Stimulated activated CD8-positive, alpha-beta memory T cell treated with anti-CD3 and anti-CD28 coated beads, Interleukin-15, amount 100 ng/mL, for 1 hour (primary cell): ENCODE results near the gene ZNF471.
A peak's percentile ranks its signal among the peaks of the same experiment; 100 is the strongest.

ENCODE experiments used
- DNase-seq: peaks from one replicate; pipeline ENCODE4 v3.0.0-alpha.2; 2020; ENCODE audit warnings: low read depth

The ZNF471 gene

GRCh38 chr19:56507446-56508289, at the start of gene ZNF471:
Gene ZNF471 (plus strand): TSS chr19:56507855. CDS start chr19:56511572, 3,717 bp downstream.
- peak; percentile 62 for DNase-seq

GRCh38 chr19:56474308-56474707, 33.3 kb upstream of the ZNF471 start:
- DNase-seq = no peak

GRCh38 chr19:56476093-56476492, 31.6 kb upstream of the ZNF471 start:
- DNase-seq = no peak

DNA sequence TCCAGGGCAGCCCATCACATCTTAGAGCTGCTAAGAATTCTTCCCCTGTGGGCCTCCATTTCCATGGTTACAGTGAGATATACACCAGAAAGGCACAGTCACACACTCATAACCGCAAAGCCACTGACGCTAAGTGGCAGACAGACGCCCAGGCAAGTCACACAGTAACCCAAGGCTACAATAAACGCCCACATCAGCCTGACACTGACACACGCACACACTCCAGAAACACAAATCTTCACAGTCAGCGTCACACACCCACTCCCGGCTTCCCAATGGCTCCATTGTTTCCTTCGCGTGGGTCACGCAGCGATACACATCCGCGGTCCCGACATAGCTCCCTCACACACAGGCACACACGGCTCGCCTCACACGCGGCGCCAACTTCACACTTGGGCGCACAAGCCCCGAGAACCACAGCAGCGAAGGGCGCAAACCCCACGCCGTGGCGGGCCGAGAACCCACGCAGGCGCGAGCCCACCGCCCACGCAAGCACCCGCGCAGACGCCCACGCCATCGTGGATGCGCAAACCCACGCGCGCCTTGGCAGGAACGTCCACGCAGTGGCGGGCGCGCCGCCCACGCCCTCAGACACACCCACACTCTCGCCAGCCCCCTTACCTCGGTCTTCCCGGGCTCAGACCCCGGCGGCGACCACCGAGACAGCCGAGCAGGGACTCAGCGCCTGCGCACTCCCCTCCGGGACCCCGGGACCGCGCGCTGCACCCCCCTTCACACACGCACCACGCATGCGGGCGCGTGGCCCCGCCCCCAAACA, 30.8 kb upstream of the ZNF471 start, which contains the start of gene ZNF667:
ZNF667 (minus strand) TSS at position 695 of the 778 bp plus-strand sequence. CDS start 14,975 bp downstream, outside the sequence.
- no peak for DNase-seq

- DNase-seq = peak; percentile 20
These were observed 30.0 kb upstream of the ZNF471 start for GRCh38 chr19:56477429-56478338.

- no peak for DNase-seq
These were observed 16.3 kb upstream of the ZNF471 start for GRCh38 chr19:56491399-56491798.

GRCh38 chr19:56504581-56504980, 3.1 kb upstream of the ZNF471 start:
- no peak for DNase-seq

GRCh38 chr19:56508290-56508778, 679 bp downstream of the ZNF471 start:
- no peak for DNase-seq

DNA sequence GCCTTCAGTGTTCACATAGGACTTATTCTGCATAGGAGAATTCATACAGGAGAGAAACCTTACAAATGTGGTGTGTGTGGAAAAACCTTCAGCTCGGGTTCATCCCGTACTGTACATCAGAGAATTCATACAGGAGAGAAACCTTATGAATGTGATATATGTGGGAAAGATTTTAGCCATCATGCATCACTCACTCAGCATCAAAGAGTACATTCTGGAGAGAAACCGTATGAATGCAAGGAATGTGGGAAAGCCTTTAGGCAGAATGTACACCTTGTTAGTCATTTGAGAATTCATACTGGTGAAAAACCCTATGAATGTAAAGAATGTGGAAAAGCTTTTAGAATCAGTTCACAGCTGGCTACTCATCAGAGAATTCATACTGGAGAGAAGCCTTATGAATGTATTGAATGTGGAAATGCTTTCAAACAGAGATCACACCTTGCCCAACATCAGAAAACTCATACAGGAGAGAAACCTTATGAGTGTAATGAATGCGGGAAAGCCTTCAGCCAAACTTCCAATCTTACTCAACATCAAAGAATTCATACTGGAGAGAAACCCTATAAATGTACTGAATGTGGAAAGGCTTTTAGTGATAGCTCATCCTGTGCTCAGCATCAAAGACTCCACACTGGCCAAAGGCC, 17.7 kb downstream of the ZNF471 start:
- no peak for DNase-seq

GRCh38 chr19:56537442-56537841, 29.8 kb downstream of the ZNF471 start:
- DNase-seq = no peak

DNA sequence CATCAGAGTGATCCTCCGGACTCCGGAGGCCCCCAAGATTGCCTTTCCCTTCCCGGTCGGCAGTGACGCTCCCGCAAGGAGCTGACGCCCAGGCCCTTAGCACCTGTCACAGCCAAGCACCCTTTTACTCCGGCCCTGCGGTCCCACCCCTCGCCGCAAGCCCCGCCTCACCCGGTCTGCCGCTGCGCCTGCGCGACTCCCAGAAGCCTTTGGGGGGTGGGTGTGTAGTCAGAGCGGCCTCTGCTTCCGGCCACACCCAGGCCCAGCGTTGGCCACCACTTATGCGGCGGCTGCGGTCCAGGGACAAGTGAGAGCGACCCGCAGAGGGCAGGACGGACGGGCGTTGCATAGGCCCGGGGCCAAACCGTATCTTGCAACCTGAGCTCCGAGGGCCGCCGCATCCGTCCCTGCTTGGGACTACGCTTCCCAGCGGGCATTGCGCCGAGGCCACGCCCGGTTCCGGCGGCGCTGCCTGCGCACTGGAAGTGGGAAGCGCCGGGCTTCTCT, 30.7 kb downstream of the ZNF471 start:
- peak; percentile 75 for DNase-seq

DNA sequence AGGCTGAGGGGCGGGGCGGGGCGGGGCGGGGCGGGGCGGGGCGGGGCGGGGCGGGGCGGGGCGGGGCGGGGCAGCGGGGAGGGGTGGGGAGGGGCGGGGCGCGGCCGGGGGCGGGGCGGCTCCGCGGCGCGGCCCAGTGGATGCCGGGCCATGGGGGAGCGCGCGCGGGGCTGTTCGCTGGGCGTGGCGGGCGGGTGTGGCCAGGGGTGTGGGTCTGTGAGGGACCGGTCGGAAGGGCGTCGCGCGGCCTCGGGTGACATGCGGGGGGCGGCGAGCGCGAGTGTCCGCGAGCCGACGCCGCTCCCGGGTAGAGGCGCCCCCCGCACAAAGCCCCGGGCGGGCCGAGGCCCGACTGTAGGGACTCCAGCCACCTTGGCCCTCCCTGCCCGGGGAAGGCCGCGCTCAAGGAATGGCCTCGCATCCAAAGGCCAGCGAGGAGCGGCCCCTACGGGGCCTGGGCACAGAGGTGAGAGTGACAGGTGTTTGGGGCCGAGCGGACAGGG, 31.2 kb downstream of the ZNF471 start, which contains the start of gene ZFP28:
ZFP28 (plus strand) TSS at position 188 of the 503 bp plus-strand sequence; CDS start at position 259, 71 bp downstream.
- peak; percentile 20 for DNase-seq

DNA sequence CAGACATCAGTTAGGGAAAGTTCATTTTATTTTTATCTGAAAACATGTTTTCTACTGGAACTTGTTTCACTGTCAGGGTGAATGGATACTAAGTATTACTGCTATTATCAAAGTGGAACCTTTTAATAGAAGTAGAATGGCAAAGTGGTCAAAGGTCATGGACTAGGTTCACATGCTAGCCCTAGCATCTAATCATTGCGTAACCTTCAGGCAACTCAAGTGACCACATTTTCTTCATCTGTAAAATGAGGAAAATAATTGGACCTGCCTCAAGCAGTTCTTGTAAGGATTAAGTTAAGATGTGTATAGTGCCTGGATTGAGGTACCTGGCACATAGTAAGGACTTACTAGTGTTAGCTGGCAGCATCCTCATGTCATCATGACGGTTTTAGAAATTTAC, 36.1 kb downstream of the ZNF471 start:
- DNase-seq = no peak

- DNase-seq = no peak
These were observed 39.9 kb downstream of the ZNF471 start for GRCh38 chr19:56547535-56547934.

DNA sequence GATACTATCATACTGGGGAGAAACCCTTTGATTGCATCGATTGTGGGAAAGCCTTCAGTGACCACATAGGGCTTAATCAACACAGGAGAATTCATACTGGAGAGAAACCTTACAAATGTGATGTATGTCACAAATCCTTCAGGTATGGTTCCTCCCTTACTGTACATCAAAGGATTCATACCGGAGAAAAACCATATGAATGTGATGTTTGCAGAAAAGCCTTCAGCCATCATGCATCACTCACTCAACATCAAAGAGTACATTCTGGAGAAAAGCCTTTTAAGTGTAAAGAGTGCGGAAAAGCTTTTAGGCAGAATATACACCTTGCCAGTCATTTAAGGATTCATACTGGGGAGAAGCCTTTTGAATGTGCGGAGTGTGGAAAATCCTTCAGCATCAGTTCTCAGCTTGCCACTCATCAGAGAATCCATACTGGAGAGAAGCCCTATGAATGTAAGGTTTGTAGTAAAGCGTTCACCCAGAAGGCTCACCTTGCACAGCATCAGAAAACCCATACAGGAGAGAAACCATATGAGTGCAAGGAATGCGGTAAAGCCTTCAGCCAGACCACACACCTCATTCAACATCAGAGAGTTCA, 46.7 kb downstream of the ZNF471 start:
- DNase-seq = no peak

DNA sequence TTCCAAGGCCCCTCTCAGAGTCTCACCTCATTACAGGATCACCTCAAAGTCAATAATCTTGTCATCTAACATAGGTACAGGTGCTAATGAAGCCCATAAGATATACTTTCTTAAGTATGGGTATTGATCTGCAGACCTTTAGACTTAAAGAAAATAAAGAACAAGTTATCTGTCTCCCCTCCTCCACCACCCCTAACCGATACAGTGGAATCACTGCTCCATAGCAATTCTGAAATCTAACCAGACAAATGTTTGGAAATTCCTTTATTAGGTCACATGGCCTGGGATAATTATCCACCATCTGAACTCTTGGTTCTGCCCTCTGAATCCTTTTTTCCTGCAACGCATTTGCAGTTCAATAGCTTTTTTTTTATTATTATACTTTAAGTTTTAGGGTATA, 55.1 kb downstream of the ZNF471 start:
- DNase-seq = no peak

DNA sequence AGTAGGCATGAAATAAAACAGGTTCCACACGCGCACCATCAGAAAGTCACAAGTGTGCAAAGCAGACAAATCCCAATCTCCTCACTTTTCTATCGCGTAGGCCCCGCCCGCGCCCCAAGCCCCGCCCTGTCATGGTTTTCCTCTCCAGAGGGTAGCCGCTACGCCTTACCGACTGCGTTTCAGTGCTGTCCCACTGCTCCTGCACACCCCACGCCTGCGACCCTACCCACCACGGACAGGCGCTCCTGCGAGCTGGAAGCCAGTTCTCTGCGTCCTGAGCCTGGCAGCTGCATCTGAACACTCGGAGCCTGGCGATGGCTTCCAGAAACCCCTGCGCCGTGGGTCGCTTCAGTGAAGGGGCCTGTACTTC, 59.2 kb downstream of the ZNF471 start:
- DNase-seq = peak; percentile 2

DNA sequence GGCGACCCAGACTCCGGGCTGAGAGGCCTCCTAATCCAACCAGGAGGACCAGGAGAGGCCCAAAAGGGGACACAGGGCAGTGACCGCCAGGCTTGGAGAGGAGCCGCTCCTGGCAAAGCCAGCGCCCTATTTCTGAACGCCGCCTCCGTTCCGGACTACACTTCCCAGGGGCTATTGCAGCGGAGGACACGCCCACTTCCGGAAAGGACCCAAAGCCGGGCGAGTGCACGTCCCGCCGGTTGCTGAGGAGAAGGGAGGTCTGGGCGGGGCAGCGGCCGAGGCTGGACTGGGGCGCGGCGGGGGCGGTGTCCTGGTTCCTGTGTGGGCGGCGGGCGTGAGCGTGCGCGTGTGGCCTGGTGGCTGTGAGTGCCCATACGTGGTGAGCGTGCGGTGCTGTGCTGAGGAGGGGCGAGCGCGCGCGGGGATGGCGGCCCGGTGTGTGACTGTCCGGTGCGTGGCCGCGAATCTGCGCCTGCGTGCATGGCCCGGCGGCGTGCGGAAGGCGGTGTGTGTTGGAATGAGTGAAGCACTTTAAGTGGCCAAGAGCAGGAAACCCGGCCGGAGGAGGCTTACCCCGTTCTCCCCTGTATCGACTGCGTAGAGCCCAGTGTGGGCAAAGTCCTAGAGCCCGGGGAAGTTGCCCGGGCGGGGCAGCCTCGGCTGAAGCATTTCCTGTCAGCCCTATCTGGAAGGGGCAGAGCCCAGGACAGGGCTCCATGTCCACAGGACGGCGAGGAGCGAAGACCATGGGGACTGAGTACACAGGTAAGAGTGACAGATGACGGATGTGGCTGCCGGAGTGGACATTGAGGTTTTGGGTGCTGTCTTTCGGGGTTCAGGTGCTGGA, 59.8 kb downstream of the ZNF471 start, which contains the start of gene ZNF470:
ZNF470 (plus strand) TSS at position 195 of the 847 bp plus-strand sequence. CDS start 2,844 bp downstream, outside the sequence.
- DNase-seq = peak; percentile 75

- DNase-seq = no peak
These were observed 64.9 kb downstream of the ZNF471 start for GRCh38 chr19:56572589-56572988.
